ENCODE data around the gene SLC51A. TPM values are rescaled to one million over a fixed set of nuclear protein-coding genes. Genes with fewer than 3 reads are reported as not detected.
A peak's percentile ranks its signal among the peaks of the same experiment; 100 is the strongest.

Gene SLC51A
- total RNA-seq, 4 donors from 2014 or later = 25.6 to 284 (median 204) TPM

DNA sequence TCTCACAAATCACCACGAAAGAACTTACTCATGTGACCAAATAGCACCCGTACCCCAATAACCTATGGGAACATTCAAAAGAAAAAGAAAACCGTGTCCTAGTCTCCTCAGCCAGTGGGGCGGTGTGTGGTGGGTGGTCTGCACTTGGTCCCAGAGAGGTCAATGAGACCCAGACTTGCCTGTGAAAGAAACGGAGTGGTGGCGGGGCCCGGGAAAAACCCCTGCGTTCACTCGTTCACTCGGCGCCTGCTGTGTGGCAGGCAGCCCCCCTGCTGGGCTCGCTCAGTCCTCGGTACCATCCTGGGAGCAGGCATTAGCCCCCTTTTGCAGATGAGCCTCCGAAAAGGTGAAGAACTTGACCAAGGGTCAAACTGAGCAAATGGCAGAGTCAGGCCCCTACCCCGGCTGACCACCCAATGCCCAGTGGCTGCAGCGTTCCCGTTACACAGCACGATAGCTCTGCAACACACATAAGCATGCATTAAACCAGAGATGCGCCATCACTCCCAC lies 41.2 kb upstream of the SLC51A start:
- no peak overlapping the region for H3K4me3 ChIP-seq
- TF ChIP-seq POLR2A (IDR thresholded peaks at IDR 0.05) = no peak
- TF ChIP-seq, protein P1, sequence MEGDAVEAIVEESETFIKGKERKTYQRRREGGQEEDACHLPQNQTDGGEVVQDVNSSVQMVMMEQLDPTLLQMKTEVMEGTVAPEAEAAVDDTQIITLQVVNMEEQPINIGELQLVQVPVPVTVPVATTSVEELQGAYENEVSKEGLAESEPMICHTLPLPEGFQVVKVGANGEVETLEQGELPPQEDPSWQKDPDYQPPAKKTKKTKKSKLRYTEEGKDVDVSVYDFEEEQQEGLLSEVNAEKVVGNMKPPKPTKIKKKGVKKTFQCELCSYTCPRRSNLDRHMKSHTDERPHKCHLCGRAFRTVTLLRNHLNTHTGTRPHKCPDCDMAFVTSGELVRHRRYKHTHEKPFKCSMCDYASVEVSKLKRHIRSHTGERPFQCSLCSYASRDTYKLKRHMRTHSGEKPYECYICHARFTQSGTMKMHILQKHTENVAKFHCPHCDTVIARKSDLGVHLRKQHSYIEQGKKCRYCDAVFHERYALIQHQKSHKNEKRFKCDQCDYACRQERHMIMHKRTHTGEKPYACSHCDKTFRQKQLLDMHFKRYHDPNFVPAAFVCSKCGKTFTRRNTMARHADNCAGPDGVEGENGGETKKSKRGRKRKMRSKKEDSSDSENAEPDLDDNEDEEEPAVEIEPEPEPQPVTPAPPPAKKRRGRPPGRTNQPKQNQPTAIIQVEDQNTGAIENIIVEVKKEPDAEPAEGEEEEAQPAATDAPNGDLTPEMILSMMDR (IDR thresholded peaks at IDR 0.05) = no peak
- H3K27ac ChIP-seq = no peak overlapping the region
- no peaks in the 10 kb centered on the region for H3K9me3 ChIP-seq
- no peaks in the 10 kb centered on the region for H3K36me3 ChIP-seq
- DNase-seq = no peak
- H3K27me3 ChIP-seq = no peaks in the 10 kb centered on the region
- peaks cover 4 to 25% (median 9%) of the 10 kb centered on the region in 4 donors for H3K4me1 ChIP-seq

DNA sequence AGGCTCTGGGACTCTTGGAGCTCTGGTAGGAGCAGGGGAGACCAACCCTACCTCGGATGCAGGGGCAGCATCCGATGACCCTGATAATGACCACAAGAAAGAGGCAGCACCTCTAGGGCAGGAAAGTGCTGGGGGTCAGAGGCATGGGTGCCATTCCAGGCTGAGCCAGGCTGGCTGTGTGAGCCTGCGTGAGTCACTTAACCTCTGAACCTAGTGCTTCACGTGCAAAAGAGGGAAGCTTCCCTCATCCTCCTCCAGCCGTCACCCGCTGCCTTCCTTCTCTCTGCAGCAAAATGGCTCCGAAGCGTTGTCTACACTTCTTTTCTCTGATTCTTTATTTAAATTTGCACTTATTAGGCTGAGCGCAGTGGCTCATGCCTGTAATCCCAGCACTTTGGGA lies 40.6 kb upstream of the SLC51A start:
- no peak for DNase-seq
- Histone ChIP-seq H3K36me3 (no peaks in the 10 kb centered on the region), H3K27ac (no peak overlapping the region), H3K27me3 (no peaks in the 10 kb centered on the region), H3K9me3 (no peaks in the 10 kb centered on the region), H3K4me1 (peaks cover 4 to 28% (median 11%) of the 10 kb centered on the region in 4 donors), H3K4me3 (no peak overlapping the region)
- TF ChIP-seq, protein P1 (IDR thresholded peaks at IDR 0.05) = no peak
- TF ChIP-seq POLR2A (IDR thresholded peaks at IDR 0.05) = no peak

DNA sequence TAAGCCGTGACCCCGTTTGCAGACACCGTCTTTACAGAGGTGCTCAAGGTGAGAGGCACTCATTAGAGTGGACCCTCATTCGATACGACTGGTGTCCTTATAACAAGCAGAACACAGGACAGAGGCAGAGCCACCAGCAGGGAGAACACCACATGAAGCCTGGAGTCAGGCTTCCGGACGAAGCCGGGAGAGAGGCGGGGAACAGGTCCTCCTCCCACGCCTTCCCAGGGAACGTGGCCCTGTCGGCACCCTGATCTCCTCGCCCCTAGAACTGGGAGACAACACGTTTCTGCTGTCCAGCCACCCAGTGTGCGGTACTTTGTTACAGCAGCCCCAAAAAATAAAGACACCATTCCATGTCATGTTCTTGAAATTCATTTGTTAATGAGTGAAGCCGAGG lies 38.8 kb upstream of the SLC51A start:
- Histone ChIP-seq H3K36me3 (no peaks in the 10 kb centered on the region), H3K27me3 (no peaks in the 10 kb centered on the region), H3K27ac (peak overlapping the region in 3 of 4 donors; percentile 54 to 82 (median 79)), H3K4me3 (peak overlapping the region in 1 of 4 donors; percentile 0), H3K4me1 (peaks cover 4 to 28% (median 16%) of the 10 kb centered on the region in 4 donors), H3K9me3 (no peaks in the 10 kb centered on the region)
- peak in 1 of 3 donors; percentile 72 for DNase-seq
- TF ChIP-seq, protein P1 (IDR thresholded peaks at IDR 0.05) = peak in 1 of 6 experiments; percentile 10
- TF ChIP-seq POLR2A (IDR thresholded peaks at IDR 0.05) = no peak

DNA sequence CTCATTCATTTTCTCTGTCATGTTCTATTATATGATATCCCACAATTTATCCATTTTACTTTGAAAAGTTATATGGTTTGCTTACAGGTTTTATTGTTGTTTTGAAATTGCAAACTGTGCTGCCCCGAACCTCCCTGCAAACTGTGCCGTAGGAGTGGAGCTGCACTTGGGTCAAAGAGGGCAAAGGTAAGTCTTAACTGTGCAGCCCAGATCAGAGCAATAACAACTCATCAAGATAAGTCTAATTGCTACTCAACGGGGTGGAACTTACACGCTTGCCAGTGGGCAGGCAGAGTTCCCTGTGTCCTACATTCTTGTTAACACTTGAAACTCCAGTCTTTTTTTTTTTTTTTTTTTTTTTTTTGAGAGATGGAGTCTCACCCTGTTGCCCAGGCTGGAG lies 38.4 kb upstream of the SLC51A start:
- peak overlapping the region in 3 of 4 donors; percentile 79 to 84 (median 82) for H3K27ac ChIP-seq
- TF ChIP-seq, protein P1 (IDR thresholded peaks at IDR 0.05) = no peak
- TF ChIP-seq POLR2A (IDR thresholded peaks at IDR 0.05) = peak in 1 of 2 donors; percentile 31
- peak in 2 of 3 donors; percentile 61 to 79 for DNase-seq
- no peaks in the 10 kb centered on the region for H3K27me3 ChIP-seq
- peak overlapping the region in 1 of 4 donors; percentile 0 for H3K4me3 ChIP-seq
- no peaks in the 10 kb centered on the region for H3K36me3 ChIP-seq
- H3K9me3 ChIP-seq = no peaks in the 10 kb centered on the region
- H3K4me1 ChIP-seq = peaks cover 4 to 30% (median 17%) of the 10 kb centered on the region in 4 donors

DNA sequence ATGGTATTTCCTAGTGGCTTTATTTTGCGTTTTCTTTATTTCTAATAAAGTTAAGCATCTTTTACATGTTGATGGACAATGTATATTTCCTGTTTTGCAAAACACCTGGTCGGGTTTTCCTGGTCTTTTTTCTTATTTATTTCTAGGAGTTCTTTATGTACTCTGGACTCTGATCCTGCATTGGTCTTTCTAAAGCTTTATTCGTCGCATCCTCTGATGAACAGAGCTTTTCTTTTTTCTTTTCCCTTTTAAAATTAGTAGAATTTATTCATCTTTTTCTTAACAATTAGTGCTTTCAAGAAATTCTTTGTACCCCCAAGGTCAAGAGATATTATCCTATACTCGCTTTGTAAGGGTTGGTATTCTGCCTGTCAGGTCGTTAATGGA lies 37.3 kb upstream of the SLC51A start:
- Histone ChIP-seq H3K9me3 (no peaks in the 10 kb centered on the region), H3K27me3 (no peaks in the 10 kb centered on the region), H3K27ac (peak overlapping the region; percentile 76 to 89 (median 78)), H3K36me3 (no peaks in the 10 kb centered on the region), H3K4me1 (peaks cover 4 to 37% (median 20%) of the 10 kb centered on the region in 4 donors), H3K4me3 (peak overlapping the region in 1 of 4 donors; percentile 15)
- DNase-seq = no peak
- TF ChIP-seq, protein P1 (IDR thresholded peaks at IDR 0.05) = no peak
- no peak for TF ChIP-seq POLR2A (IDR thresholded peaks at IDR 0.05)

All from Peyer's patch (tissue), 4 donors.